Measurements from ENCODE around the gene CCDC187.
A peak's percentile ranks its signal among the peaks of the same experiment; 100 is the strongest.
"Not testable (repeated sequence)": the region's sequence is repeated elsewhere in the genome, so short reads cannot be mapped to it uniquely, and the experiment has no call there.

Gene CCDC187

GRCh38 chr9:136273921-136274785 is 29.7 kb downstream of the CCDC187 start:
- no peak for DNase-seq (ENCODE audit: insufficient read length, low spot score)
- no peak for FAIRE-seq

- FAIRE-seq (no peak), DNase-seq (ENCODE audit: insufficient read length, low spot score) (no peak)
Measured at GRCh38 chr9:136273244-136273865, 30.5 kb downstream of the CCDC187 start.

- DNase-seq (ENCODE audit: insufficient read length, low spot score) (no peak), FAIRE-seq (no peak)
Measured at GRCh38 chr9:136270173-136270705, 33.7 kb downstream of the CCDC187 start.

- FAIRE-seq (no peak), DNase-seq (ENCODE audit: insufficient read length, low spot score) (no peak)
Measured at GRCh38 chr9:136268735-136269134, 35.2 kb downstream of the CCDC187 start.

GRCh38 chr9:136268318-136268717 is 35.6 kb downstream of the CCDC187 start:
- DNase-seq (ENCODE audit: insufficient read length, low spot score) (no peak), FAIRE-seq (no peak)

- peak; percentile 77 for FAIRE-seq
- peak; percentile 98 for DNase-seq (ENCODE audit: insufficient read length, low spot score)
Measured at GRCh38 chr9:136267261-136268111, 36.4 kb downstream of the CCDC187 start.

GRCh38 chr9:136266641-136267040 is 37.3 kb downstream of the CCDC187 start:
- DNase-seq (ENCODE audit: insufficient read length, low spot score); FAIRE-seq: not testable (repeated sequence)

- DNase-seq (ENCODE audit: insufficient read length, low spot score) (no peak), FAIRE-seq (no peak)
Measured at GRCh38 chr9:136265561-136266355, 38.1 kb downstream of the CCDC187 start.

- no peak for DNase-seq (ENCODE audit: insufficient read length, low spot score)
- FAIRE-seq, result no peak
Measured at GRCh38 chr9:136264441-136265405, 39.2 kb downstream of the CCDC187 start.

- no peak for FAIRE-seq
- no peak for DNase-seq (ENCODE audit: insufficient read length, low spot score)
Measured at GRCh38 chr9:136264031-136264430, 39.9 kb downstream of the CCDC187 start.

GRCh38 chr9:136262671-136263178 is 41.2 kb downstream of the CCDC187 start:
- FAIRE-seq (no peak), DNase-seq (ENCODE audit: insufficient read length, low spot score) (no peak)

- FAIRE-seq, result no peak
- no peak for DNase-seq (ENCODE audit: insufficient read length, low spot score)
Measured at GRCh38 chr9:136261686-136262430, 42.0 kb downstream of the CCDC187 start.

- DNase-seq (ENCODE audit: insufficient read length, low spot score), result no peak
- no peak for FAIRE-seq
Measured at GRCh38 chr9:136260936-136261472, 42.9 kb downstream of the CCDC187 start.

GRCh38 chr9:136260521-136260920 is 43.4 kb downstream of the CCDC187 start:
- no peak for DNase-seq (ENCODE audit: insufficient read length, low spot score)
- FAIRE-seq, result no peak

GRCh38 chr9:136259836-136260235 is 44.1 kb downstream of the CCDC187 start:
- FAIRE-seq (no peak), DNase-seq (ENCODE audit: insufficient read length, low spot score) (no peak)

- no peak for DNase-seq (ENCODE audit: insufficient read length, low spot score)
- FAIRE-seq, result no peak
Measured at GRCh38 chr9:136259517-136259813, 44.4 kb downstream of the CCDC187 start.

GRCh38 chr9:136258786-136259516 is 44.9 kb downstream of the CCDC187 start:
- FAIRE-seq, result no peak
- no peak for DNase-seq (ENCODE audit: insufficient read length, low spot score)
